Fibroblast of lung (primary cell): Measurements from ENCODE around the gene RBMS1. TPM values are rescaled to one million over a fixed set of nuclear protein-coding genes. Genes with fewer than 3 reads are reported as not detected.

ENCODE experiments used
- DNase-seq, 2 donors: peaks; one replicate each; pipeline versions ENCODE4 v3.0.0 to v3.0.0-alpha.2; 2010; ENCODE audit warnings: low read depth in 2 of 2
- H2AFZ ChIP-seq: 2 replicates; pipeline ENCODE4 v1.5.1; 2012; ENCODE audit warnings: low read length, control low read depth, inconsistent platforms
- H3K27ac ChIP-seq: 2 replicates; pipeline ENCODE4 v1.5.1; 2011; ENCODE audit warnings: low read length, control low read depth; ENCODE audit not compliant: insufficient read depth
- H3K27me3 ChIP-seq: 2 replicates; pipeline ENCODE4 v1.5.1; 2011; ENCODE audit warnings: mild to moderate bottlenecking, low read length; ENCODE audit not compliant: control insufficient read depth, insufficient read depth
- H3K36me3 ChIP-seq: 2 replicates; pipeline ENCODE4 v1.5.1; 2011; ENCODE audit warnings: low read length; ENCODE audit not compliant: control insufficient read depth, insufficient read depth
- H3K4me1 ChIP-seq: 2 replicates; pipeline ENCODE4 v1.5.1; 2011; ENCODE audit warnings: low read length; ENCODE audit not compliant: control insufficient read depth, insufficient read depth; ENCODE audit errors: extremely low read depth
- H3K4me2 ChIP-seq: 2 replicates; pipeline ENCODE4 v1.5.1; 2011; ENCODE audit warnings: low read length, control low read depth; ENCODE audit not compliant: insufficient read depth; ENCODE audit errors: extremely low read depth
- H3K4me3 ChIP-seq, 4 experiments: fragments of 200-600 bp in 1 of 4; sonication (generic) in 1 of 4; replicated peaks in 1 of 4; 2 replicates each; pipeline ENCODE4 v1.5.1; 2011 to 2016; ENCODE audit warnings: low read length in 4 of 4, low read depth in 3 of 4, mild to moderate bottlenecking in 3 of 4, control low read depth in 2 of 4, inconsistent platforms in 1 of 4, mixed read lengths in 1 of 4; ENCODE audit not compliant: insufficient read depth in 1 of 4; ENCODE audit errors: control extremely low read depth in 1 of 4
- H3K79me2 ChIP-seq: 2 replicates; pipeline ENCODE4 v1.5.1; 2012; ENCODE audit warnings: mild to moderate bottlenecking, low read length, inconsistent platforms; ENCODE audit not compliant: control insufficient read depth, insufficient read depth
- H3K9ac ChIP-seq: 2 replicates; pipeline ENCODE4 v1.5.1; 2011; ENCODE audit warnings: mild to moderate bottlenecking, low read length, control low read depth; ENCODE audit not compliant: insufficient read depth
- H3K9me3 ChIP-seq: 2 replicates; pipeline ENCODE4 v1.5.1; 2012; ENCODE audit warnings: low read depth, low read length; ENCODE audit not compliant: control insufficient read depth, insufficient read depth
- H4K20me1 ChIP-seq: 2 replicates; pipeline ENCODE4 v1.5.1; 2011; ENCODE audit warnings: low read length; ENCODE audit not compliant: control insufficient read depth, insufficient read depth; ENCODE audit errors: extremely low read depth
- EZH2 ChIP-seq: IDR thresholded peaks from 2 replicates; pipeline ENCODE4 v1.5.1; 2012; ENCODE audit warnings: low read length, control low read depth, mild to moderate bottlenecking; ENCODE audit errors: missing control alignments
- polyA plus RNA-seq, 2 donors: library from polyadenylated mRNA; depleted of rRNA in 1 of 2; stranded (reverse) in 1 of 2; unstranded in 1 of 2; fragments of >200 nt; gene quantifications; 2 replicates each; pipeline ENCODE4 v1.2.1, GENCODE V29; 2011 to 2012; ENCODE audit warnings: missing spikeins in 1 of 2
- total RNA-seq: library from RNA; depleted of rRNA; stranded (reverse); fragments of >200 nt; gene quantifications from 2 replicates; pipeline ENCODE4 v1.2.1, GENCODE V29; 2014
- TF ChIP-seq, protein P1 (sequence below), 2 donors: IDR thresholded peaks in 1 of 2; conservative IDR thresholded peaks in 1 of 2; 1 replicate in 1 of 2; 2 replicates in 1 of 2; pipeline ENCODE4 v1.5.1; 2011 to 2012; ENCODE audit warnings: low read length in 2 of 2, control low read depth in 1 of 2, inconsistent platforms in 1 of 2, low read depth in 1 of 2, mild to moderate bottlenecking in 1 of 2

The RBMS1 gene
- total and polyA plus RNA-seq, 2 donors (not counting 1 experiment from before 2014, with no cell fraction given): 77.3 to 146 TPM

DNA sequence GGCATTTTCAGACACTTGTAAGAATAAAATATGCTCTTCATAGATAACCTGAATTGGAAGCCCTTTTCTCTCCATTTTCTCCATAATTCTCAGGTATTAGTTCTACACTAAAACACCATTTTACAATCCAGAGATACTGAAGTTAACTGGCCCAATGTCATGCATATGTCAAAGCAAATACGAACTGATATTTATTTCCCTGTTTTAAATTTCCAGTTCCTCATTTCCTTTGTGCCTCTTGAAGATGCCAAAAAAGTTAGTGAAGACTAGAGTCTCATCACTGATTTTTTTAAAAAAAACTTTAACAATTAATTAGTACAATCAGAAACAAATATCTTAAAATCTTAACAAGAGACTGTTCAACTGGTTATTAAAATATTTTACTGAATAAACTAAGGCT, 240.7 kb downstream of the RBMS1 start:
- Histone ChIP-seq H3K9me3 (no peaks in the 10 kb centered on the region), H3K27ac (no peak overlapping the region), H3K27me3 (no peaks in the 10 kb centered on the region), H2AFZ (no peak overlapping the region), H3K4me3 (no peak overlapping the region), H3K4me2 (no peak overlapping the region), H3K4me1 (no peaks in the 10 kb centered on the region), H3K79me2 (no peaks in the 10 kb centered on the region), H3K36me3 (no peaks in the 10 kb centered on the region), H3K9ac (no peak overlapping the region), H4K20me1 (no peaks in the 10 kb centered on the region)
- no peak for DNase-seq
- TF ChIP-seq, protein P1, sequence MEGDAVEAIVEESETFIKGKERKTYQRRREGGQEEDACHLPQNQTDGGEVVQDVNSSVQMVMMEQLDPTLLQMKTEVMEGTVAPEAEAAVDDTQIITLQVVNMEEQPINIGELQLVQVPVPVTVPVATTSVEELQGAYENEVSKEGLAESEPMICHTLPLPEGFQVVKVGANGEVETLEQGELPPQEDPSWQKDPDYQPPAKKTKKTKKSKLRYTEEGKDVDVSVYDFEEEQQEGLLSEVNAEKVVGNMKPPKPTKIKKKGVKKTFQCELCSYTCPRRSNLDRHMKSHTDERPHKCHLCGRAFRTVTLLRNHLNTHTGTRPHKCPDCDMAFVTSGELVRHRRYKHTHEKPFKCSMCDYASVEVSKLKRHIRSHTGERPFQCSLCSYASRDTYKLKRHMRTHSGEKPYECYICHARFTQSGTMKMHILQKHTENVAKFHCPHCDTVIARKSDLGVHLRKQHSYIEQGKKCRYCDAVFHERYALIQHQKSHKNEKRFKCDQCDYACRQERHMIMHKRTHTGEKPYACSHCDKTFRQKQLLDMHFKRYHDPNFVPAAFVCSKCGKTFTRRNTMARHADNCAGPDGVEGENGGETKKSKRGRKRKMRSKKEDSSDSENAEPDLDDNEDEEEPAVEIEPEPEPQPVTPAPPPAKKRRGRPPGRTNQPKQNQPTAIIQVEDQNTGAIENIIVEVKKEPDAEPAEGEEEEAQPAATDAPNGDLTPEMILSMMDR (conservative IDR thresholded peaks at IDR 0.05 in 1 of 2, IDR thresholded peaks at IDR 0.05 in 1 of 2; ENCODE audit: low read depth in 1 of 2, low read length in 2 of 2): no peak
- no peak for TF ChIP-seq EZH2

DNA sequence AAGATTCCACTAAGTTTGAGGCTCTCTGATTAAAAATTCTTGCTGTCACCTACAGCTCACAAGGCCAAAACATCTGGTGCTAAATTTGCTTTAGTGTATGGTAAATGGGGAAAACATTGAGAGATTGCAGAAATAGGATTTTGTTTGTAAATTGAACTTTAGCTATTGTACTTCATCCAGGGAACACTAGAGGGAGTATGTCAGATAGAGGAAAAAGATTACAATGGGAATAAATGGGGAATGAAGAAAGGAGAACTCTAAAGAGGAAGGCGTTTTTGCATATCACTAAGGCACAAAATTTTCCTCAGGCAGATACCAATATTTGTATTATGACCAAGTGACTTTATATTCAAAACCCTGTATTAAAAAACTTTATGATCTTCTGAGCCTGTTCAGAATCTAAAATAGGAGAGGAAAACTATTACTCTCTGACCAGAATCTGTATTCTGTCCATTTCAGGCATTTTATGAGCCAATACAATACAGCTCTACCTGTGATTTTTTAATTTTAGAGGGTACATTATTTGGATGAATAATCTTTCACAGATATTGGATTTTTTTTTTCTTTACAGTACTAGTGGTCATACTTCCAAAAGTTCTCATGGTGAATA, 241.2 kb downstream of the RBMS1 start:
- H3K4me3 ChIP-seq: no peak overlapping the region
- no peak overlapping the region for H3K27ac ChIP-seq
- no peaks in the 10 kb centered on the region for H4K20me1 ChIP-seq
- H3K9ac ChIP-seq: no peak overlapping the region
- no peaks in the 10 kb centered on the region for H3K36me3 ChIP-seq
- peak; percentile 32 to 58 for DNase-seq
- H3K27me3 ChIP-seq: no peaks in the 10 kb centered on the region
- H2AFZ ChIP-seq: no peak overlapping the region
- TF ChIP-seq, protein P1 (conservative IDR thresholded peaks at IDR 0.05 in 1 of 2, IDR thresholded peaks at IDR 0.05 in 1 of 2; ENCODE audit: low read depth in 1 of 2, low read length in 2 of 2): peak; percentile 40 to 83
- no peak for TF ChIP-seq EZH2
- H3K4me2 ChIP-seq: no peak overlapping the region
- no peaks in the 10 kb centered on the region for H3K4me1 ChIP-seq
- H3K9me3 ChIP-seq: no peaks in the 10 kb centered on the region
- no peaks in the 10 kb centered on the region for H3K79me2 ChIP-seq

DNA sequence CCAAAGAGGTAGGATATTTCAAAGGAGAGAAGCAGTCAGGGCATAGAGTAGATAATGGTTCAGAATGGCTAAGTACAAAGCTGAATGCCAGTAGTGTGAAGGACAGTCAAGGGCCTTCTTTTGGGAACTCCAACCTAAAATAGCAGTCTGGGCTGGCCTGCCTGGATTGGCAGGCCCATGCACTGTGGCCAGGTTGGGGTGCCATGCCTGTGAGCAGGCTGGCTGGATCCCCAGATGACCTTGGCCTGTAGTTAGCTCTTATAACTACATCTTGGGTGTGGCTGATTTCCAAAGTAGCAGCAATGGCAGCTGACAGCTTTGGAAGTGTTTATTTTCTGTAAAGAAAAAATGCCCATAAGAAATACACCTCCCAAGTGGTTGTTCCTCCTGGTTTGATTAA, 242.0 kb downstream of the RBMS1 start:
- Histone ChIP-seq H3K79me2 (no peaks in the 10 kb centered on the region), H3K4me1 (no peaks in the 10 kb centered on the region), H3K27me3 (no peaks in the 10 kb centered on the region), H3K27ac (no peak overlapping the region), H2AFZ (no peak overlapping the region), H3K36me3 (no peaks in the 10 kb centered on the region), H3K9ac (no peak overlapping the region), H3K4me2 (no peak overlapping the region), H4K20me1 (no peaks in the 10 kb centered on the region), H3K4me3 (no peak overlapping the region), H3K9me3 (no peaks in the 10 kb centered on the region)
- no peak for TF ChIP-seq EZH2
- TF ChIP-seq, protein P1 (conservative IDR thresholded peaks at IDR 0.05 in 1 of 2, IDR thresholded peaks at IDR 0.05 in 1 of 2; ENCODE audit: low read depth in 1 of 2, low read length in 2 of 2): no peak
- DNase-seq: no peak
